Brain microvascular endothelial cell (primary cell): Measurements from ENCODE around the gene LCN6.
A peak's percentile ranks its signal among the peaks of the same experiment; 100 is the strongest.
"Not testable (repeated sequence)": the region's sequence is repeated elsewhere in the genome, so short reads cannot be mapped to it uniquely, and the experiment has no call there.

Experiments
- DNase-seq: peaks from one replicate; pipeline ENCODE4 v3.0.0-alpha.2; 2020
- H3K27ac ChIP-seq: fragments of 250-450 bp; sonication (Bioruptor Pico); 2 replicates; pipeline ENCODE4 v1.5.1; 2020; ENCODE audit warnings: mild to moderate bottlenecking, moderate library complexity
- H3K27me3 ChIP-seq: fragments of 250-450 bp; sonication (Bioruptor Pico); replicated peaks from 2 replicates; pipeline ENCODE4 v1.5.1; 2020; ENCODE audit warnings: mild to moderate bottlenecking
- H3K36me3 ChIP-seq: fragments of 250-450 bp; sonication (Bioruptor Pico); replicated peaks from 2 replicates; pipeline ENCODE4 v1.5.1; 2020; ENCODE audit warnings: mild to moderate bottlenecking
- H3K4me3 ChIP-seq: 2 replicates; pipeline ENCODE4 v1.5.1; 2011; ENCODE audit warnings: low read depth, mild to moderate bottlenecking, control low read depth, low read length, moderate library complexity
- in situ Hi-C: cut with HindIII; loops from 2 replicates; pipeline ENCODE4 v1.10.0; 2017; ENCODE audit warnings: low sequenced_read_pairs, low pct_ligation_motif_present
- TF ChIP-seq, protein P1 (sequence below): IDR thresholded peaks from 2 replicates; pipeline ENCODE4 v1.5.1; 2011; ENCODE audit warnings: low read depth, mild to moderate bottlenecking, moderate library complexity, low read length, control low read depth, inconsistent platforms; ENCODE audit errors: missing control alignments

The LCN6 gene

DNA sequence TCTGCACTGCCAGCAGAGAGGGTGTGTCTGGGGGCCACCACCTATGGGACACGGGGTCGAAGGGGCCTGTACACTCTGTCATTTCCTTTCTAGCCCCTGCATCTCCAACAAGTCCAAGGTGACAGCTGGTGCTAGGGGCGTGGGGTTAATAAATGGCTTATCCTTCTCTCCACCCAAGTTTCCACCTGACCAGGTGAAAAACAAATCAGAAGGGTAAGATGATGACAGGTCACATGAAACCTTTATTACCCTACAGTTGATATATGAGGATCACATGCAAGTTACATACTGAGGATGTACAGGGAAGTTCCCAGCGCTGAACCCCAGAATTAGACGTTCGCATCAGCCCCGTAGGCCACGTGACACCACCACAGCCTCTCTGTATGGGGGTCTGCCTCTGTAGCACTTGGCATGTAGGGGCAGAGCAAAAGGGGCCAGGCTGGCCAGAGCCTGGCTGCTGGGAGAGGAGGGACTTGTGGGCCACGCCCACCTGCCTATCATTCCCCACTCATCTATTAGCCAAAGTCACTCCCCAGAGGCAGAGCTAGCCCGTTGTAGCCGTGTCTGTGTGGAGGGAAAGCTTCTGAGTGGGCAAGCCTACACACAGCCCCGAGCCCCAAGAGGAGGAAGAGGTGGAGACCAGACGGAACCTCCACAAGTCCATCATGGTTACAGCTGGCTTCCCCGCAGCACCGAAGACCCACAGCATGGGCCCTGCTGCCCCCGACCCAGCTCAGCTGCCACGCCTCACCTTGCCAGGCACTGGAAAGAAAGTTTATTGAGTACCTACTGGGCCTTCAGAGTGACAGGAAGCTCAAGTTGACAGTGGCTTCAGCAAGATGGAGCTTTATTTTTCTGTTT, 45.0 kb upstream of the LCN6 start:
- Histone ChIP-seq H3K27me3 (no peaks in the 10 kb centered on the region), H3K36me3 (peaks cover 9% of the 10 kb centered on the region), H3K4me3 (no peak overlapping the region), H3K27ac (no peak overlapping the region)
- DNase-seq = no peak
- TF ChIP-seq, protein P1, sequence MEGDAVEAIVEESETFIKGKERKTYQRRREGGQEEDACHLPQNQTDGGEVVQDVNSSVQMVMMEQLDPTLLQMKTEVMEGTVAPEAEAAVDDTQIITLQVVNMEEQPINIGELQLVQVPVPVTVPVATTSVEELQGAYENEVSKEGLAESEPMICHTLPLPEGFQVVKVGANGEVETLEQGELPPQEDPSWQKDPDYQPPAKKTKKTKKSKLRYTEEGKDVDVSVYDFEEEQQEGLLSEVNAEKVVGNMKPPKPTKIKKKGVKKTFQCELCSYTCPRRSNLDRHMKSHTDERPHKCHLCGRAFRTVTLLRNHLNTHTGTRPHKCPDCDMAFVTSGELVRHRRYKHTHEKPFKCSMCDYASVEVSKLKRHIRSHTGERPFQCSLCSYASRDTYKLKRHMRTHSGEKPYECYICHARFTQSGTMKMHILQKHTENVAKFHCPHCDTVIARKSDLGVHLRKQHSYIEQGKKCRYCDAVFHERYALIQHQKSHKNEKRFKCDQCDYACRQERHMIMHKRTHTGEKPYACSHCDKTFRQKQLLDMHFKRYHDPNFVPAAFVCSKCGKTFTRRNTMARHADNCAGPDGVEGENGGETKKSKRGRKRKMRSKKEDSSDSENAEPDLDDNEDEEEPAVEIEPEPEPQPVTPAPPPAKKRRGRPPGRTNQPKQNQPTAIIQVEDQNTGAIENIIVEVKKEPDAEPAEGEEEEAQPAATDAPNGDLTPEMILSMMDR = no peak
- in situ Hi-C loops = no loop called here

DNA sequence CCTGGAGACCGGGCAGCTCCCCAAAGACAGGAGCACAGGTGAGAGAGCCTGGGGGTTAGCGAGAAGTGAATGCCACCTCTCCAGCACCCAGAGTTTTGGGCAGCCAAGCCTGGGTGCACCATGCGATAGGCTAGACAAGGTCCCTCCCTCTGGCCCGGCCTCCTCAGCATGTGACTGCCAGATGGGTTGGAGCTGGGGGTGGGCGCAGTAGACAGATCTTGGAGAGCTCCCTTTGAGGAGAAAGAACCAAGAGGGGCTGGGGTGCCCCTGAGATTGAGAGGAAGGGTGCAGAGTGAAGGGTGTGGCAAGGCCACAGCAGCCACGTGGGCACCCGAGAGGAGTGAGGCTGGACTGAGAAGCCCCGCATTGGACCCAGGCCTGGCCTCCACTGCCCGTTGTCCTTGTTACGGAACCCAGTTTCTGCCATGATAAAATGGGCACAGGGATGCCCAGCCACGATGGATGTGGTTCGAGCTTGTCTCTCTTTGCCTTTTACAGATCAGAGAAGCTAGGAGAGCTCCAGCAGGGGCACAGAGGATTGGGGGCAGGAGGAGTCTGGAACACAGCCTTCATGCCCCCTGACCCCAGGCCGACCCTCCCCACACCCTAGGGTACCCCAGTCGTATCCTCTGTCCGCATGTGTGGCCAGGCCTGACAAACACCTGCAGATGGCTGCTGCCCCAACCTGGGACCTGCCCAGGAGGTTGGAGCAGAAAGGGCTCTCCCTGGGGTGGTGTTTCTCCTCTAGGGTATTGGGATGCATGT, 44.2 kb upstream of the LCN6 start:
- H3K36me3 ChIP-seq = peaks cover 9% of the 10 kb centered on the region
- TF ChIP-seq, protein P1 = no peak
- no peak for DNase-seq
- in situ Hi-C loops = no loop called here
- no peaks in the 10 kb centered on the region for H3K27me3 ChIP-seq
- H3K27ac ChIP-seq = no peak overlapping the region
- peak overlapping the region; percentile 85 for H3K4me3 ChIP-seq

DNA sequence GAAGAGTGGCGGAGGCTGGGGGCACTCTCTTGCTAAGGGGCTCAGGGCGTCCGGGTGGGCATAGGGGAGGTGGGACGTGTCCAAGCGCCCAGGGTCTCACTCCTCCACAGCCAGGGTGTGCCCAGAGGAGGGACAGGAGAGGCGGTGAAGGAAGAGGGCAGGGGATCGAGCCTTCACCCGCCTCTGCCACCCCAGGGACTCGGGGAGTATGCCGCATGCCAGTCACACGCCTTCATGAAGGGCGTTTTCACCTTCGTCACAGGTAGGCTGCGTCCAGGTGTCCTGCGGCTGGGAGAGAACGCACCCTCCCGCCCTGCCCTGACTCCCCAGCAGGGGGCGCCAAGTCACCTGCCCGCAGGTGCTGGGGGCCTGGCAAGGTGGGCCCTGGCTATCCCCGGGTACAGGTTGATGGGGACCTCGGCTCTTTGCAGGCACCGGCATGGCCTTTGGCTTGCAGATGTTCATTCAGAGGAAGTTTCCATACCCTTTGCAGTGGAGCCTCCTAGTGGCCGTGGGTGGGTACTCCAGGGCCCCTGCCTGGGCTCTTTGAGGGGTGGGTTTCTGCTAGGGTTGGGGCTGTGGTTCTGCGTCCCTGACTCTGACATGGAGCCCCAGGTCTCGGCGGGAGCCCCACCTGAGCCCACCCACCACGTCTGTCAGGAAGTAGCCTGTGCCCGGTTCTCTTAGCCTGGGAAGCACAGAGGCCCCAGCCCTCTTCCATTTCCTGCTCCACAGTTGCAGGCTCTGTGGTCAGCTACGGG, 43.4 kb upstream of the LCN6 start:
- Histone ChIP-seq H3K27me3 (no peaks in the 10 kb centered on the region), H3K27ac (peak overlapping the region; percentile 34), H3K36me3 (peaks cover 9% of the 10 kb centered on the region), H3K4me3 (peak overlapping the region; percentile 85)
- in situ Hi-C loops = no loop called here
- TF ChIP-seq, protein P1 = peak; percentile 94
- DNase-seq = no peak

DNA sequence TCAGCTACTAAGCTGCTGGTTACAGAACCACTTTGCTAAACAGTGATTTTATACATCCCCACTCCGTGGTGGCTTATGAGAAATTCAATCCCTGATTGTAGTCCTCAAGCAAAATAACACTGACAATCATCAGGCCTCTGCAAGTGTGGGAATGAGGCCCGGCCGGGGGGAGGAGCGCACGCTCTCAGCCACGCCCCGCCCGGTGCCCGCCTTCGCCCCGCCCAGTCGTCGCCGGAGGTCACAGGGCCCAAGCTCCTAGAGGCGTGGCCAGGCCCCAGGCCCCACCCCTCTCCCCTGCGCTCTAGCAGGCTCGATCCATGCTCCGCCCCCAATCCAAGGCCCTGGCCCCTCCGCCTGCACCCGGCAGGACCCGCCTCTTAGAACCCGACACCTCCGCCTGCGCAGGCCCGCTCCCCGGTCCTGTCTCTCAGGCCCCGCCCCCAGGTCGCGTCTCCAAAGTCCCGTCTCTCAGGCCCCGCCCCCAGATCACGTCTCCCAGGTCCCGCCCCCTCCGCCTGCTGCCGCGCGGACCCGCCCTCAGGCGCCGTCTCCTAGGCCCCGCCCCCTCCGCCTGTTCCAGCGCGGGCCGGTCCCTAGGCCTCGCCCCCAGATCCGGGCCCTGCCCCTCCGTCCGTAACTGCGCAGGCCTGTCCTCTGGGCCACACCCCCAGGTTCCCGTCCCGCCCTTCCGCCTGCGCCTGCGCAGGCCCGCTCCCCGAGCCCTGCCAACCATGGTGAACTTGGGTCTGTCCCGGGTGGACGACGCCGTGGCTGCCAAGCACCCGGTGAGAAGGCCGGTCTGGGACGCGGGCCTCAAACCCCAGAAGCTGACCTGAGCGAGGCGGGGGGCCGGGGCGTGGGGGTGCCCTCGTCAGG, 42.6 kb upstream of the LCN6 start, which contains the start of gene TMEM141:
TMEM141 (plus strand) TSS at position 705 of the 876 bp plus-strand sequence; CDS start at position 732, 27 bp downstream.
- Histone ChIP-seq H3K27ac (peak within 1 kb of the TSS; percentile 40), H3K36me3 (peaks cover 9% of the 10 kb centered on the region), H3K27me3 (no peaks in the 10 kb centered on the region), H3K4me3 (peak within 1 kb of the TSS; percentile 85)
- TF ChIP-seq, protein P1 = no peak
- in situ Hi-C loops = no loop called here
- DNase-seq = peak; percentile 99

DNA sequence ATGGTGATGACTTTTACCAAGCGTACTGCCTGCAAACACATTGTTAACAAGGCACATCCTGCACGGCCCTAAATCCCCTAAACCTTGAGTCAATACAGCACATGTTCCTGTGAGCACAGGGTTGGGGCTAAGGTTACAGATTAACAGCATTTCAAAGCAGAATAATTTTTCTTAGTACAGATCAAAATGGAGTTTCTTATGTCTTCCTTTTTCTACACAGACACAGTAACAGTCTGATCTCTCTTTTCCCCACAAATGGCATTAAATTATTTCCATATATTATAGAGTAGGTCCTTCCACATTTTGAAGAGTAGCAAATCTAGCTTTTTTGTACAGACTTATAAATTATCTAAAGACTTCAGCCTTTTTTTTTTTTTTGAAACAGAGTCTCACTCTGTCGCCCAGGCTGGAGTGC, 41.2 kb upstream of the LCN6 start:
- Histone ChIP-seq H3K27ac (no peak overlapping the region), H3K36me3 (peaks cover 9% of the 10 kb centered on the region), H3K4me3 (no peak overlapping the region), H3K27me3 (no peaks in the 10 kb centered on the region)
- TF ChIP-seq, protein P1 = no peak
- in situ Hi-C loops = no loop called here
- DNase-seq = no peak

DNA sequence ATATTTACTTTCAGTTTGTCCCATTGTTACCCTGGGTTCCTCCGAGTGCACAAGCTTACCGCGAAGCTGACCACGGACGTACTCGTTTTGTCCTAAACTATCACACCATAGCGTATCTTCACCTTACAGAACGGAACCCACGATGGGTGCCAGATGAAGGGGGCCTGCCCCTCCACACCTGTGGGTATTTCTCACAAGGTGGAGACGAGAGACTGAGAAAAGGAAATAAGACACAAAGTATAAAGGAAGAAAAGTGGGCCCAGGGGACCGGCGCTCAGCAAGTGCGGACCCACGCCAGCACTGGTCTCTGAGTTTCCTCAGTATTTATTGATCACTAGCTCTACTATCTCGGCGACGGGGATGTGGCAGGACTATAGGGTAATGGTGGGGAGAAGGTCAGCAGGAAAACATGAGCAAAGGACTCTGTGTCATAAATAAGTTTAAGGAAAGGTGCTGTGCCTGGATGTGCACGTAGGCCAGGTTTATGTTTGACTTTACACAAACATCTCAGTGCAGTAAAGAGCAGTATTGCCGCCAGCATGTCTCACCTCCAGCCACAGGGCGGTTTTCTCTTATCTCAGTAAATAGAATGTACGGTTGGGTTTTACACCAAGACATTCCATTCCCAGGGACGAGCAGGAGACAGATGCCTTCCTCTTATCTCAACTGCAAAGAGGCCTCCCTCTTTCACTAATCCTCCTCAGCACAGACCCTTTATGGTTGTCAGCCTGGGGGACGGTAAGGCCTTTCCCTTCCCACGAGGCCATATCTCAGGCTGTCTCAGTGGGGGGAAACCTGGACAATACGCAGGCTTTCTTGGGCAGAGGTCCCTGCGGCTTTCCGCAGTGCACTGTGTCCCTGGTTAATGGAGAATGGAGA, 40.6 kb upstream of the LCN6 start:
- H3K36me3 ChIP-seq, H3K4me3 ChIP-seq, DNase-seq, in situ Hi-C loops, H3K27ac ChIP-seq, H3K27me3 ChIP-seq: not testable (repeated sequence)
